ENCODE data around the gene BMP8B. TPM values are rescaled to one million over a fixed set of nuclear protein-coding genes. Genes with fewer than 3 reads are reported as not detected.

Gene BMP8B
- total and polyA plus RNA-seq, 8 donors, result 0.14 to 5.2 (median 0.68) TPM; not detected in 1

DNA sequence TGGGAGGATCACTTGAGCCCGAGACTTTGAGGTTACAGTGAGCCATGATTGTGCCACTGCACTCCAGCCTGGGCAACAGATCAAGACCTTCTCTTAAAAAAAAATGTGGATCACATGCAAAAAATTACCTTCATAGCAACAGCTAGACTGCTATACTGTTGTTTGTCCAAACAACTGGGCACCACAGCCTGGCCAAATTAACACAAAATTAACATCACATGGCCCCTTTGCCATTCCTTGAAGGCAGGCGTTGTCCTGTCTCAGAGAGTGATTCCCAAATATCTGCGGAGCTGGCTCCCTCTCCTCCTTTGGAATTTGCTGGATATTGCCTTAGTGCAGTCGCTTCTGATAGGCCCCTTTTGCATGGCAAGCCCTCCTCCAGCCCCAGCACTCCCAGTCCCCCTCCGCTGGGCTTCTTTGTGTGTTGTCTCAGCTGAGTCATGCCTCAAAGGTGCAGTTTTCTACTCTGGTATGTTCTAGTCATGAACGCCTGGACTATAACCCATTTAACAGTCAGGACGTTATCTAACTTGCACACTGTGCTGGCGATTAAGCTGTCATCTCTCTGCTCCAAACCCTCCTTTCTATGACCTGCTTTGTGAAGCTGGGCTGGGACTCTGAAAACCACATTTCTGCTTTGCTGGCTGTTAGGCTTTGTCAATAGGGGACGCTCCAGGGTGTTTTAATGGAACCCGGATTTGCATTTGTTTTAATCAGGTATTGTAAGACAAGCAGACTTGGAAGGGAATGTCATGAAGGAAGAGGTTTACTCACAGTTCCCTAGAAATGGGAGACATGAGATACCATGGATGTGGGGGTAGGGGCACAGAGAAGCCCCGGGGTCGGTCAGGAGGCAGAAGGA is 77.3 kb downstream of the BMP8B start:
- Histone ChIP-seq H3K4me3 (no peak overlapping the region), H3K27ac (no peak overlapping the region), H3K27me3 (peaks cover 0 to 50% (median 0%) of the 10 kb centered on the region in 3 donors), H3K36me3 (no peaks in the 10 kb centered on the region), H3K4me1 (no peaks in the 10 kb centered on the region), H3K9me3 (no peaks in the 10 kb centered on the region)
- peak in 1 of 2 donors; percentile 48 for DNase-seq
- 55 to 75% (median 69%) methylated on average over 12 of the region's 12 CpGs for WGBS, 5 donors
- TF ChIP-seq, protein P1, sequence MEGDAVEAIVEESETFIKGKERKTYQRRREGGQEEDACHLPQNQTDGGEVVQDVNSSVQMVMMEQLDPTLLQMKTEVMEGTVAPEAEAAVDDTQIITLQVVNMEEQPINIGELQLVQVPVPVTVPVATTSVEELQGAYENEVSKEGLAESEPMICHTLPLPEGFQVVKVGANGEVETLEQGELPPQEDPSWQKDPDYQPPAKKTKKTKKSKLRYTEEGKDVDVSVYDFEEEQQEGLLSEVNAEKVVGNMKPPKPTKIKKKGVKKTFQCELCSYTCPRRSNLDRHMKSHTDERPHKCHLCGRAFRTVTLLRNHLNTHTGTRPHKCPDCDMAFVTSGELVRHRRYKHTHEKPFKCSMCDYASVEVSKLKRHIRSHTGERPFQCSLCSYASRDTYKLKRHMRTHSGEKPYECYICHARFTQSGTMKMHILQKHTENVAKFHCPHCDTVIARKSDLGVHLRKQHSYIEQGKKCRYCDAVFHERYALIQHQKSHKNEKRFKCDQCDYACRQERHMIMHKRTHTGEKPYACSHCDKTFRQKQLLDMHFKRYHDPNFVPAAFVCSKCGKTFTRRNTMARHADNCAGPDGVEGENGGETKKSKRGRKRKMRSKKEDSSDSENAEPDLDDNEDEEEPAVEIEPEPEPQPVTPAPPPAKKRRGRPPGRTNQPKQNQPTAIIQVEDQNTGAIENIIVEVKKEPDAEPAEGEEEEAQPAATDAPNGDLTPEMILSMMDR (IDR thresholded peaks at IDR 0.05), result no peak
- TF ChIP-seq POLR2AphosphoS5 (IDR thresholded peaks at IDR 0.05), result no peak
- TF ChIP-seq EP300 (IDR thresholded peaks at IDR 0.05), result no peak
- TF ChIP-seq POLR2A (IDR thresholded peaks at IDR 0.05), result no peak
- intact Hi-C loops (cut with DNase I; ENCODE audit: low total_unique reads), result no loop called here

GRCh38 chr1:39707506-39707905 is 81.2 kb downstream of the BMP8B start:
- no peak overlapping the region for H3K27ac ChIP-seq
- intact Hi-C loops (cut with DNase I; ENCODE audit: low total_unique reads), result no loop called here
- 59 to 83% (median 69%) methylated on average over 4 of the region's 4 CpGs for WGBS, 5 donors
- peaks cover 0 to 20% (median 0%) of the 10 kb centered on the region in 3 donors for H3K27me3 ChIP-seq
- H3K4me3 ChIP-seq, result no peak overlapping the region
- no peak for DNase-seq
- no peak for TF ChIP-seq POLR2A (IDR thresholded peaks at IDR 0.05)
- TF ChIP-seq, protein P1 (IDR thresholded peaks at IDR 0.05), result no peak
- TF ChIP-seq POLR2AphosphoS5 (IDR thresholded peaks at IDR 0.05), result no peak
- TF ChIP-seq EP300 (IDR thresholded peaks at IDR 0.05), result no peak
- H3K36me3 ChIP-seq, result no peaks in the 10 kb centered on the region
- no peaks in the 10 kb centered on the region for H3K4me1 ChIP-seq
- no peaks in the 10 kb centered on the region for H3K9me3 ChIP-seq

Small RNAs within 50 kb of the gene (small RNA-seq; reads per million reads assigned to genes)
- 0 reads per million in 4 donors for gene AL033527.1
- gene RNU7-121P, result 0 reads per million in 4 donors

Other genes starting within 250 kb of the BMP8B start
- 100 to 1,000 TPM; 134 to 236 (median 174) TPM for gene PABPC4, start 212.1 kb downstream of the BMP8B start, total RNA-seq
- gene PABPC4, start 212.1 kb downstream of the BMP8B start, polyA plus RNA-seq, result 100 to 1,000 TPM; 173 to 231 (median 222) TPM
- gene HEYL, start 149.2 kb downstream of the BMP8B start, total RNA-seq, result 1 to 10 TPM in 2 of 5 donors, under 1 TPM in 2, not detected in 1; 0.45 to 4.8 (median 2.2) TPM
- 1 to 10 TPM; 1.0 to 6.0 (median 3.4) TPM for gene HEYL, start 149.2 kb downstream of the BMP8B start, polyA plus RNA-seq
- under 1 TPM in 1 of 5 donors, not detected in 4; 0.92 TPM for gene NT5C1A, start 116.8 kb downstream of the BMP8B start, total RNA-seq
- under 1 TPM in 1 of 3 donors, not detected in 2; 0.76 TPM for gene NT5C1A, start 116.8 kb downstream of the BMP8B start, polyA plus RNA-seq
- gene HPCAL4, start 97.4 kb downstream of the BMP8B start, total RNA-seq, result 1 to 10 TPM in 1 of 5 donors, under 1 TPM in 1, not detected in 3; 0.14 to 1.5 TPM
- under 1 TPM; 0.06 to 0.15 (median 0.15) TPM for gene HPCAL4, start 97.4 kb downstream of the BMP8B start, polyA plus RNA-seq
- gene PPIE, start 50.0 kb downstream of the BMP8B start, total RNA-seq, result 100 to 1,000 TPM in 2 of 5 donors, 10 to 100 TPM in 3; 34.9 to 206 (median 42.9) TPM
- 10 to 100 TPM; 46.7 to 54.5 (median 50.9) TPM for gene PPIE, start 50.0 kb downstream of the BMP8B start, polyA plus RNA-seq
- 1 to 10 TPM in 2 of 5 donors, not detected in 3; 3.1 to 4.8 TPM for gene OXCT2, start 17.5 kb downstream of the BMP8B start, total RNA-seq
- gene OXCT2, start 17.5 kb downstream of the BMP8B start, polyA plus RNA-seq, result 1 to 10 TPM in 2 of 3 donors, under 1 TPM in 1; 0.53 to 1.5 (median 1.5) TPM
- gene TRIT1, start 94.6 kb upstream of the BMP8B start, total RNA-seq, result 10 to 100 TPM in 3 of 5 donors, 1 to 10 TPM in 2; 4.3 to 42.0 (median 10.5) TPM
- 10 to 100 TPM; 10.3 to 18.5 (median 11.0) TPM for gene TRIT1, start 94.6 kb upstream of the BMP8B start, polyA plus RNA-seq
- 10 to 100 TPM in 1 of 5 donors, 1 to 10 TPM in 3, not detected in 1; 4.5 to 39.4 (median 5.8) TPM for gene MYCL, start 113.1 kb upstream of the BMP8B start, total RNA-seq
- gene MYCL, start 113.1 kb upstream of the BMP8B start, polyA plus RNA-seq, result 1 to 10 TPM in 2 of 3 donors, under 1 TPM in 1; 0.61 to 4.4 (median 1.7) TPM
- gene MFSD2A, start 166.3 kb upstream of the BMP8B start, total RNA-seq, result 10 to 100 TPM in 1 of 5 donors, 1 to 10 TPM in 3, not detected in 1; 2.0 to 16.1 (median 7.0) TPM
- gene MFSD2A, start 166.3 kb upstream of the BMP8B start, polyA plus RNA-seq, result 1 to 10 TPM in 1 of 3 donors, under 1 TPM in 2; 0.75 to 9.1 (median 0.76) TPM